WTC11 (cell line): ENCODE data around the gene ABCD3. TPM values are rescaled to one million over a fixed set of nuclear protein-coding genes. Genes with fewer than 3 reads are reported as not detected.

Experiments used
- ATAC-seq: fragments of 200-7000 bp; cut with Tn5 transposase; 2 replicates; pipeline ENCODE4 v1.10.0; 2021; ENCODE audit warnings: mild to moderate bottlenecking, moderate library complexity
- CTCF ChIA-PET: fragments of 300-600 bp; sonication (Branson Sonifier 250); formaldehyde crosslinking; loops from one replicate; lab custom pipeline; 2021; ENCODE audit warnings: antibody characterized with exemption; lab: Charles Lee
- POLR2A ChIA-PET: fragments of 350-600 bp; sonication (Branson Sonifier 250); formaldehyde crosslinking; loops from one replicate; lab custom pipeline; 2021; ENCODE audit warnings: antibody characterized with exemption; lab: Charles Lee
- DNase-seq: peaks from one replicate; pipeline ENCODE4 v3.0.0; 2021; ENCODE audit warnings: low spot score
- H3K27ac Mint-ChIP-seq: 2 replicates; pipeline ENCODE4 v1.8.0; 2021; ENCODE audit warnings: mixed read lengths
- H3K27me3 Mint-ChIP-seq: 2 replicates; pipeline ENCODE4 v1.8.0; 2021; ENCODE audit warnings: low read depth, mild to moderate bottlenecking, moderate library complexity, mixed read lengths
- H3K36me3 Mint-ChIP-seq: 2 replicates; pipeline ENCODE4 v1.8.0; 2021; ENCODE audit warnings: mixed read lengths
- H3K4me1 Mint-ChIP-seq: 2 replicates; pipeline ENCODE4 v1.8.0; 2022; ENCODE audit warnings: mixed read lengths
- H3K4me3 Mint-ChIP-seq: 2 replicates; pipeline ENCODE4 v1.8.0; 2021; ENCODE audit warnings: mild to moderate bottlenecking, moderate library complexity, mixed read lengths
- H3K9me3 Mint-ChIP-seq: 2 replicates; pipeline ENCODE4 v1.8.0; 2021; ENCODE audit warnings: mixed read lengths
- ELF4 ChIP-seq: sonication (generic); formaldehyde crosslinking; IDR thresholded peaks from 2 replicates; pipeline ENCODE4 v1.8.1; 2022; ENCODE audit warnings: low read depth, mild to moderate bottlenecking, moderate library complexity, missing genetic modification reagents
- ESRRA ChIP-seq: sonication (generic); formaldehyde crosslinking; IDR thresholded peaks from 2 replicates; pipeline ENCODE4 v1.8.1; 2022; ENCODE audit warnings: mild to moderate bottlenecking, missing genetic modification reagents, borderline replicate concordance
- JAZF1 ChIP-seq: fragments of 250-450 bp; sonication (Bioruptor Pico); IDR thresholded peaks from 2 replicates; pipeline ENCODE4 v1.9.0; 2021; ENCODE audit warnings: moderate library complexity, mild to moderate bottlenecking, inconsistent platforms
- MXD4 ChIP-seq: fragments of 250-450 bp; sonication (Bioruptor Pico); IDR thresholded peaks from 2 replicates; pipeline ENCODE4 v1.8.0; 2021; ENCODE audit warnings: mild to moderate bottlenecking, moderate library complexity, borderline replicate concordance
- MYBL2 ChIP-seq: sonication (generic); formaldehyde crosslinking; IDR thresholded peaks from 2 replicates; pipeline ENCODE4 v1.8.1; 2023; ENCODE audit warnings: mild to moderate bottlenecking, moderate library complexity, missing genetic modification reagents
- NFE2L1 ChIP-seq: sonication (generic); formaldehyde crosslinking; IDR thresholded peaks from 2 replicates; pipeline ENCODE4 v1.8.1; 2023; ENCODE audit warnings: missing genetic modification reagents
- OVOL2 ChIP-seq: fragments of 250-450 bp; sonication (Bioruptor Pico); IDR thresholded peaks from 2 replicates; pipeline ENCODE4 v1.9.0; 2021; ENCODE audit warnings: mild to moderate bottlenecking, borderline replicate concordance
- SMAD3 ChIP-seq: sonication (generic); formaldehyde crosslinking; IDR thresholded peaks from 2 replicates; pipeline ENCODE4 v1.8.0; 2022; ENCODE audit warnings: missing genetic modification reagents, mild to moderate bottlenecking, borderline replicate concordance
- SMAD4 ChIP-seq: sonication (generic); formaldehyde crosslinking; IDR thresholded peaks from 2 replicates; pipeline ENCODE4 v1.8.0; 2022; ENCODE audit warnings: mild to moderate bottlenecking, missing genetic modification reagents
- ZNF121 ChIP-seq: sonication (generic); formaldehyde crosslinking; IDR thresholded peaks from 2 replicates; pipeline ENCODE4 v1.8.0; 2023; ENCODE audit warnings: missing genetic modification reagents
- ZNF138 ChIP-seq: sonication (generic); formaldehyde crosslinking; conservative IDR thresholded peaks from 2 replicates; pipeline ENCODE4 v1.8.1; 2022; ENCODE audit warnings: mild to moderate bottlenecking, moderate library complexity, missing genetic modification reagents
- ZNF232 ChIP-seq: sonication (generic); formaldehyde crosslinking; IDR thresholded peaks from 2 replicates; pipeline ENCODE4 v1.8.0; 2022; ENCODE audit warnings: mild to moderate bottlenecking, missing genetic modification reagents
- ZNF423 ChIP-seq: fragments of 250-450 bp; sonication (Bioruptor Pico); IDR thresholded peaks from 2 replicates; pipeline ENCODE4 v2.1.2; 2022; ENCODE audit warnings: mild to moderate bottlenecking, moderate library complexity
- total RNA-seq: library from RNA; stranded (reverse); gene quantifications from 3 replicates; pipeline ENCODE4 v1.2.3, GENCODE V29; 2021
- TF ChIP-seq, protein P1 (sequence below): sonication (generic); formaldehyde crosslinking; IDR thresholded peaks from 2 replicates; pipeline ENCODE4 v1.8.1; 2023; ENCODE audit warnings: mild to moderate bottlenecking, moderate library complexity, missing genetic modification reagents
- TF ChIP-seq, protein P2 (sequence below): sonication (generic); formaldehyde crosslinking; IDR thresholded peaks from 2 replicates; pipeline ENCODE4 v1.8.0; 2022; ENCODE audit warnings: mild to moderate bottlenecking, missing genetic modification reagents
- TF ChIP-seq, protein P3 (sequence below): sonication (generic); formaldehyde crosslinking; conservative IDR thresholded peaks from 2 replicates; pipeline ENCODE4 v1.8.1; 2022; ENCODE audit warnings: mild to moderate bottlenecking, missing genetic modification reagents
- TF ChIP-seq, protein P4 (sequence below): fragments of 250-450 bp; sonication (Bioruptor Pico); IDR thresholded peaks from 2 replicates; pipeline ENCODE4 v1.9.0; 2021; ENCODE audit warnings: moderate library complexity, mild to moderate bottlenecking, inconsistent platforms, borderline replicate concordance
- TF ChIP-seq, protein P5 (sequence below): sonication (generic); formaldehyde crosslinking; IDR thresholded peaks from 2 replicates; pipeline ENCODE4 v1.8.1; 2022; ENCODE audit warnings: mild to moderate bottlenecking, moderate library complexity, missing genetic modification reagents
- TF ChIP-seq, protein P6 (sequence below): sonication (generic); formaldehyde crosslinking; IDR thresholded peaks from 2 replicates; pipeline ENCODE4 v1.8.0; 2023; ENCODE audit warnings: missing genetic modification reagents, mild to moderate bottlenecking, borderline replicate concordance

The ABCD3 gene
- total RNA-seq, 1 experiment from 2014 or later, result 27.2 TPM

DNA sequence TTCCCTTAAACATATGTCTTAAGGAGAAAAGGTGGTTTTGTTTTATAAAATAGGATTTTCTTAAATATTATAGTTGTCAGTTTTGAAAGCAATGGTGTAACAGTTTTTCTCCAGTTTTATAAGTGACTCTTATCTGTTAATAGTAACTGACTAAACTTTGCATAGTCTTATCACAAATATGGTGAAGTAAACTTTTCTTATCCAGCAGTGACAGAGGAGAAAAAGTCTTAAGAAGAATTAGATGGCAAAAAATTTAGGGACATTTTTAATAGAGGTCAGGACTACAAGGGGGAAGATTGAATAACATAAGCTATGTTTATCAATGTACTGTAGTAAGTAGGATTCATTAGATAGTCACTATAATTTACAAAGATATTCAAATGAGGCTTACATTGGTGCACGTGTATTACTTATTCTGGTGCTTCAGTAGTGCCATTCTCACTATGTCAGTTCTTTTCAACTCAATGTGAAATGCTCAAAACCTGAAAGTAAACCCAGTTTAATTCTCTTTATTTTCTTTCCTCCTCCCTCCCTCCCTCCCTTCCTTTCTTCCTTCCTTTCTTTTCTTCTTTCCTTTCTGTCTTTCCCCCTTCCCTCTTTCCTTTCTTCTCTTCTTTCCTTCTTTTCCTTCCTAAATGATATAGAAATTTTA, 97.2 kb downstream of the ABCD3 start (continued):
- TF ChIP-seq, protein P1, sequence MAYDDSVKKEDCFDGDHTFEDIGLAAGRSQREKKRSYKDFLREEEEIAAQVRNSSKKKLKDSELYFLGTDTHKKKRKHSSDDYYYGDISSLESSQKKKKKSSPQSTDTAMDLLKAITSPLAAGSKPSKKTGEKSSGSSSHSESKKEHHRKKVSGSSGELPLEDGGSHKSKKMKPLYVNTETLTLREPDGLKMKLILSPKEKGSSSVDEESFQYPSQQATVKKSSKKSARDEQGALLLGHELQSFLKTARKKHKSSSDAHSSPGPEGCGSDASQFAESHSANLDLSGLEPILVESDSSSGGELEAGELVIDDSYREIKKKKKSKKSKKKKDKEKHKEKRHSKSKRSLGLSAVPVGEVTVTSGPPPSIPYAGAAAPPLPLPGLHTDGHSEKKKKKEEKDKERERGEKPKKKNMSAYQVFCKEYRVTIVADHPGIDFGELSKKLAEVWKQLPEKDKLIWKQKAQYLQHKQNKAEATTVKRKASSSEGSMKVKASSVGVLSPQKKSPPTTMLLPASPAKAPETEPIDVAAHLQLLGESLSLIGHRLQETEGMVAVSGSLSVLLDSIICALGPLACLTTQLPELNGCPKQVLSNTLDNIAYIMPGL, result no peak

DNA sequence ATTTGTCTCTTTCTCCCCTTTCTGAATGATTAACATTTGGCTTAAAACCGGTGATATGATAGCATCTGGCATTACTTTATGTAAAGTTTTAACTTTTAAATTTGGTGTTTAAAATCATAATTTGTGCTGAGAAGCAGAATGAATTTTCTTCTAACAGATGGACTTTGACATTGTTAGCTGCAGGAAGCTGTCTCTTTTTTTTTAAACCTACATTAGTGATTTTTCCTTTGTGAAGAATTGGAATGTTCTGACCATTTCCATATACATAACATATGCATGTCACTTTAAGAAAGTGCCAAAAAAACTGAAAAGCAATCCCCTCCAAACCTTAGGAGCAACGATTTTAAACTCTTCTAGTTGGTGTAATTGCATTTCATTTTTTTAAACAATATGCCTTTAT, 101.2 kb downstream of the ABCD3 start:
- TF ChIP-seq MXD4 (no peak), SMAD4 (CRISPR knock-in tag) (no peak)
- Mint-ChIP-seq H3K27ac (no peak overlapping the region), H3K4me1 (peaks cover 16% of the 10 kb centered on the region), H3K27me3 (no peaks in the 10 kb centered on the region), H3K36me3 (no peaks in the 10 kb centered on the region), H3K9me3 (no peaks in the 10 kb centered on the region), H3K4me3 (no peak overlapping the region)
- no peak for ATAC-seq
- no peak for DNase-seq
- ChIA-PET POLR2A (no interaction called here), CTCF (interaction anchor here (1.2 to 3.2 kb wide), 2 partner anchors 39 to 283 kb away, joined by 3 to 15 read pairs; no protein-coding TSS in a partner anchor)

DNA sequence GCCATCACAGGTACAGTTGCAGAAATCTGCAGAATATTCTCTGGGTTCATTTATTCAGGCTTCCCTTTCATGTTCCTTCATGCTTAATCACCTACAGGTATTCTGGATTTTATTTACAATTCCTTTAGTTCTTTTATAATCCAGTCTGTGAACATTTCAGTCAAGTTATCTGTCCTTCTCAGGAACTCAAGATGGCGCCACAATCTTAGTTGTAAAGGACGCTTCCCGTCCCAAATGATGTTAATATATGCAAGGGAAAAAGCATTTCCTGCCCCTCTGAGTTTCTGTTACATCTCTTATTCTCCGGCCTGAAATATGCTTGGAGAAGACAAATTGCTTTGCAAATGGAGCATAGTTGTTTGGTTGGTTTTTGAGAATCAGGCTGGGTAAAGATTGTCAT, 104.1 kb downstream of the ABCD3 start:
- ATAC-seq, result peak; percentile 60
- no peaks in the 10 kb centered on the region for H3K27me3 Mint-ChIP-seq
- TF ChIP-seq, protein P2, sequence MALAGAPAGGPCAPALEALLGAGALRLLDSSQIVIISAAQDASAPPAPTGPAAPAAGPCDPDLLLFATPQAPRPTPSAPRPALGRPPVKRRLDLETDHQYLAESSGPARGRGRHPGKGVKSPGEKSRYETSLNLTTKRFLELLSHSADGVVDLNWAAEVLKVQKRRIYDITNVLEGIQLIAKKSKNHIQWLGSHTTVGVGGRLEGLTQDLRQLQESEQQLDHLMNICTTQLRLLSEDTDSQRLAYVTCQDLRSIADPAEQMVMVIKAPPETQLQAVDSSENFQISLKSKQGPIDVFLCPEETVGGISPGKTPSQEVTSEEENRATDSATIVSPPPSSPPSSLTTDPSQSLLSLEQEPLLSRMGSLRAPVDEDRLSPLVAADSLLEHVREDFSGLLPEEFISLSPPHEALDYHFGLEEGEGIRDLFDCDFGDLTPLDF, result no peak
- CTCF ChIA-PET, result interaction anchor here (0.6 to 3.2 kb wide), 8 partner anchors 19 to 521 kb away, joined by 3 to 15 read pairs (median 6); partner anchors contain the start of gene F3
- no peaks in the 10 kb centered on the region for H3K9me3 Mint-ChIP-seq
- H3K36me3 Mint-ChIP-seq, result no peaks in the 10 kb centered on the region
- POLR2A ChIA-PET, result no interaction called here
- H3K27ac Mint-ChIP-seq, result no peak overlapping the region
- no peak overlapping the region for H3K4me3 Mint-ChIP-seq
- no peak for DNase-seq
- H3K4me1 Mint-ChIP-seq, result peaks cover 21% of the 10 kb centered on the region

DNA sequence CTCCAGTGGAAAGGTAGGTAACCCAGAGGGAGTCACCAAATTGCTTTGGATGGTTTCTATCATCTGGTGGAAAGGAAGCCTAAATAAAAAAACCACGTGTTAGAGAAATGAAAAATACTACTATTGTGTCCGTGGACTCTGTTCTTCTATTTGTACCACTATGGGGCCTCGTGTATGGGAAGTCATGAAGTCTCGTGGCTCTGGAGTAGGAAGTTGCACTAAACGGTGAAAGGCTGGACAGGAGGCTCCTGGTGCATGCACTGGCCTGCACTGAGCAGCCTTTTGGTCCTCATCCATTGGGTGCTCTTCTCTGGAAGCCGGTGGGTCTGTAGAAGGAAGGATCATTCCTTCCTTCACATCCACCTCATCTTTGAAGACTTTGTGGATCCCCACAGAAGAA, 106.3 kb downstream of the ABCD3 start:
- DNase-seq (no peak), ATAC-seq (no peak)
- CTCF ChIA-PET, result interaction anchor here (0.8 kb wide), 1 partner anchor 519 kb away, joined by 5 read pairs; no protein-coding TSS in a partner anchor
- peaks cover 4% of the 10 kb centered on the region; the same call in 1 of the 2 replicates for H3K36me3 Mint-ChIP-seq
- no peak overlapping the region for H3K4me3 Mint-ChIP-seq
- H3K9me3 Mint-ChIP-seq, result no peaks in the 10 kb centered on the region
- H3K4me1 Mint-ChIP-seq, result peaks cover 33% of the 10 kb centered on the region
- no peaks in the 10 kb centered on the region for H3K27me3 Mint-ChIP-seq
- H3K27ac Mint-ChIP-seq, result no peak overlapping the region
- TF ChIP-seq ZNF423, result no peak
- TF ChIP-seq ELF4 (CRISPR knock-in tag), result no peak
- no peak for TF ChIP-seq ESRRA (CRISPR knock-in tag)
- TF ChIP-seq, protein P3, sequence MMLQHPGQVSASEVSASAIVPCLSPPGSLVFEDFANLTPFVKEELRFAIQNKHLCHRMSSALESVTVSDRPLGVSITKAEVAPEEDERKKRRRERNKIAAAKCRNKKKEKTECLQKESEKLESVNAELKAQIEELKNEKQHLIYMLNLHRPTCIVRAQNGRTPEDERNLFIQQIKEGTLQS (CRISPR knock-in tag), result no peak
- TF ChIP-seq, protein P4, sequence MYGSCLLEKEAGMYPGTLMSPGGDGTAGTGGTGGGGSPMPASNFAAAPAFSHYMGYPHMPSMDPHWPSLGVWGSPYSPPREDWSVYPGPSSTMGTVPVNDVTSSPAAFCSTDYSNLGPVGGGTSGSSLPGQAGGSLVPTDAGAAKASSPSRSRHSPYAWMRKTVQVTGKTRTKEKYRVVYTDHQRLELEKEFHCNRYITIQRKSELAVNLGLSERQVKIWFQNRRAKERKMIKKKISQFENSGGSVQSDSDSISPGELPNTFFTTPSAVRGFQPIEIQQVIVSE (CRISPR knock-in tag), result no peak
- no peak for TF ChIP-seq NFE2L1 (CRISPR knock-in tag)
- no peak for TF ChIP-seq ZNF121
- TF ChIP-seq ZNF138, result no peak
- no peak for TF ChIP-seq SMAD3 (CRISPR knock-in tag)
- no peak for TF ChIP-seq OVOL2 (CRISPR knock-in tag)
- TF ChIP-seq, protein P5, sequence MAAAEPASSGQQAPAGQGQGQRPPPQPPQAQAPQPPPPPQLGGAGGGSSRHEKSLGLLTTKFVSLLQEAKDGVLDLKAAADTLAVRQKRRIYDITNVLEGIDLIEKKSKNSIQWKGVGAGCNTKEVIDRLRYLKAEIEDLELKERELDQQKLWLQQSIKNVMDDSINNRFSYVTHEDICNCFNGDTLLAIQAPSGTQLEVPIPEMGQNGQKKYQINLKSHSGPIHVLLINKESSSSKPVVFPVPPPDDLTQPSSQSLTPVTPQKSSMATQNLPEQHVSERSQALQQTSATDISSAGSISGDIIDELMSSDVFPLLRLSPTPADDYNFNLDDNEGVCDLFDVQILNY (CRISPR knock-in tag), result no peak
- no peak for TF ChIP-seq JAZF1 (CRISPR knock-in tag)
- TF ChIP-seq ZNF232 (CRISPR knock-in tag), result no peak
- TF ChIP-seq, protein P6, sequence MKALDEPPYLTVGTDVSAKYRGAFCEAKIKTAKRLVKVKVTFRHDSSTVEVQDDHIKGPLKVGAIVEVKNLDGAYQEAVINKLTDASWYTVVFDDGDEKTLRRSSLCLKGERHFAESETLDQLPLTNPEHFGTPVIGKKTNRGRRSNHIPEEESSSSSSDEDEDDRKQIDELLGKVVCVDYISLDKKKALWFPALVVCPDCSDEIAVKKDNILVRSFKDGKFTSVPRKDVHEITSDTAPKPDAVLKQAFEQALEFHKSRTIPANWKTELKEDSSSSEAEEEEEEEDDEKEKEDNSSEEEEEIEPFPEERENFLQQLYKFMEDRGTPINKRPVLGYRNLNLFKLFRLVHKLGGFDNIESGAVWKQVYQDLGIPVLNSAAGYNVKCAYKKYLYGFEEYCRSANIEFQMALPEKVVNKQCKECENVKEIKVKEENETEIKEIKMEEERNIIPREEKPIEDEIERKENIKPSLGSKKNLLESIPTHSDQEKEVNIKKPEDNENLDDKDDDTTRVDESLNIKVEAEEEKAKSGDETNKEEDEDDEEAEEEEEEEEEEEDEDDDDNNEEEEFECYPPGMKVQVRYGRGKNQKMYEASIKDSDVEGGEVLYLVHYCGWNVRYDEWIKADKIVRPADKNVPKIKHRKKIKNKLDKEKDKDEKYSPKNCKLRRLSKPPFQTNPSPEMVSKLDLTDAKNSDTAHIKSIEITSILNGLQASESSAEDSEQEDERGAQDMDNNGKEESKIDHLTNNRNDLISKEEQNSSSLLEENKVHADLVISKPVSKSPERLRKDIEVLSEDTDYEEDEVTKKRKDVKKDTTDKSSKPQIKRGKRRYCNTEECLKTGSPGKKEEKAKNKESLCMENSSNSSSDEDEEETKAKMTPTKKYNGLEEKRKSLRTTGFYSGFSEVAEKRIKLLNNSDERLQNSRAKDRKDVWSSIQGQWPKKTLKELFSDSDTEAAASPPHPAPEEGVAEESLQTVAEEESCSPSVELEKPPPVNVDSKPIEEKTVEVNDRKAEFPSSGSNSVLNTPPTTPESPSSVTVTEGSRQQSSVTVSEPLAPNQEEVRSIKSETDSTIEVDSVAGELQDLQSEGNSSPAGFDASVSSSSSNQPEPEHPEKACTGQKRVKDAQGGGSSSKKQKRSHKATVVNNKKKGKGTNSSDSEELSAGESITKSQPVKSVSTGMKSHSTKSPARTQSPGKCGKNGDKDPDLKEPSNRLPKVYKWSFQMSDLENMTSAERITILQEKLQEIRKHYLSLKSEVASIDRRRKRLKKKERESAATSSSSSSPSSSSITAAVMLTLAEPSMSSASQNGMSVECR, result no peak
- TF ChIP-seq MYBL2, result no peak
- POLR2A ChIA-PET, result no interaction called here
